ENCODE data around the gene AMIGO1.

Gene AMIGO1

DNA sequence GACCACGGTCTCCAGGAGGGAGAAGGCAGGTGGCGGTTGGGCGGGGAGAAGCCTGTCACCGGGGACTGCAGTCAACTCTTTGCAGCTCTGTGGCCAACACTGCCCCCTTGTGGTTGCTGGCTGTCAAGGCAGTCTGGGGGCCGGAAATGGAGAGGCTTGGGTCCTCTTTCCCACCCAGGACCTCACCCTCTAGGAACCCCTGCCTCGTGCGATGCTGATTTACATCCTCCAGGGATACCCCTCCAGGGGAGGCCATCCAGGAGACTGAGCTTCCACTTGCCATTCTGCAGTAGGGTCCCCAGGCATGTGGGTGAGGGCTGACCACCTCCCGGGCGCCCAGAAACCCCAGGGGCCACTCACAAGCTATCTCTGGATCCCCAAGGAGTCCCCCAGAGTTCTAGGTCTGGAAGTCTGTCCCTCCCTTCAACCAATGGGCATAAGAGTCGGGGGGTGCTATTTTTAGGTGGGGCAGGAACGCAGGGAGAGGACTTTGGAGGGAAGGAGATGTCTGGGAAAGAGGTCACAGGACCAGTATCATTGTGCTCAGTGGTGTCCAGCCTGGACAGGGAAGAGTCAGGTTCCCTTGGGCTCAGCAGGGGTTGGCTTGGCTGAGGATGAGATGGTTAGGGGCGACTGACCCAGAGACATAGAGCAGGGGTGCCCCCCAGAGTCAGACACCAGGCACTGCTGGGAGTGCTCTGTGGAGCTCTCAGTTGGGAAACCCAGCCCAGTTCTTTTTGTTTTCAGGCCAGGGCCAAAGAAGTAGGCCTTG lies 23.0 kb upstream of the AMIGO1 start:
- DNase-seq (ENCODE audit: low read depth in 1 of 2, low spot score in 1 of 2) = peak; percentile 88 to 90

DNA sequence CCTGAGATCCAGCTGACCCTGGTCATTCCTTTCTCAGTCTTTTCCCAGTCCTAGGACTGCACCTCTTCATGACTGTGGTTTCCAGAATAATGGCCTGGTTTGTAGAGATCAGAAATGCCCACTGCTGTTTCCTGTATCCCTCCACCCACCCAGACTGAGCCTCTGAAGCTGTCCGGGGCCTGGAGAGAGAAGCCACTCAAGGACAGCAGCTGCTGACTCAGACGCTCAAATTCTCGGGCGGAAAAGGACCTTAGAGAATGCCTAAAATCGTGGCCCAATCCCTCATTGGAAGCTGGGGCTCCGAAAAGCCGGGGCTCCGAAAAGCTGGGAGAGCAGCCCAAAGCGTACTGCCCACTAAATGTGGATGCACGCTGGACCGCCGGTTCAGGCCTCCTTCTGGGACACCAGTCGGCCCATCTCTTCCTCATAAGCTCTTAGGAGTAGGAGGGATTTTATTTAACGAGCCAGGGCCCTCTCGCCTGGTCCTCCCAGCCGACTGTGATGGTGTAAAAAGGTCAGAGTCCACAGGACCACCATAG lies 22.4 kb upstream of the AMIGO1 start:
- DNase-seq (ENCODE audit: low read depth in 1 of 2, low spot score in 1 of 2) = no peak

DNA sequence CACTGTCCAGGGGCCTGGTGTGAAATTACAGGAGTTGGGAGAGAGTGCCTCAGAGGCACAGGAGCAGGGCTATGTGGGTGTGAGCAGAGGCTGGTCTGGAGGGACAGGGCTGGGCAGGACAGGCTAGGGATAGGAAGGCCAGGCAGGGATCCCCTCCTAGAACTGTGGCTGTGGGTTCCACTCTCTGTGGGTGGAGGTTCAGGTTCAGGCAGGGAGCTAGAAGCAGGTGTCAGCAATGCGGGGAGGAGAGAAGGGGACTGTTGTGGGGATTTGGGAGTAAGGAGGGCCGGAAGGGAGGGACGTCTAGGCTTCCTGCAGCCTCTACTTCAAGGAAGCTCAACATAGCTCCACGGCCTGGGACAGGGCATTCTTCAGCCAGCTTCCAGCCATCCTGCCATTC lies 21.9 kb upstream of the AMIGO1 start:
- DNase-seq (ENCODE audit: low read depth in 1 of 2, low spot score in 1 of 2) = no peak

DNA sequence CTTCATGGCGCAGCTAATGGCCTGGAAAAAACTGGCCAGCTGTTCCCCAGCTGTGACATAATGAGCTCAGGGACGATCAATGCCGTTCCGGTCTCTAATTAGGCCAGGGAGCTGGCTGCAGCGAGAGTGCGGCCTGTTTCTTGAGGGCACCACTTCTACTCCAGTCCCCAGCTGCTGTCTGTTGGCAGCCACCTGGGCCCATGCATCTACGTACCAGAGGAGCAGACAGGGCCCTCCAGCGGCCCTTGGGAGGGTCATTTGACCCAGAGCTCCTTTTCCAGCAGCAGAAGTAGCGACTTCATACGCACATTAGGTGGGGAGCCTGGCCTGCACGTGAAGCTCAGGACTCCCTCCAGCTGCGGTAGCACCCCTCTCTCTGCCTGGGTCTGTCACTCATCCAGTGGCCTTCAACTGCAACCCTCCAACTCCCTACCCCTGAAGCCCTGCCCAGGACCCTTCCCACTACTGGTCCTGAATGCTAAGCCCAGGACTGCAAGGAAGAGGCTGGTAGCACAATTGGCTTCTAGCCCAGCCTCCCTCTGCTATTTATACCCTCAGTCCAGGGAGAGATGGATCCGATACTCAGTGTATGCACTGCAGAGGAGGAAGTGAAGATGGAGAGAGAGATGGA lies 21.0 kb upstream of the AMIGO1 start:
- DNase-seq (ENCODE audit: low read depth in 1 of 2, low spot score in 1 of 2) = no peak

DNA sequence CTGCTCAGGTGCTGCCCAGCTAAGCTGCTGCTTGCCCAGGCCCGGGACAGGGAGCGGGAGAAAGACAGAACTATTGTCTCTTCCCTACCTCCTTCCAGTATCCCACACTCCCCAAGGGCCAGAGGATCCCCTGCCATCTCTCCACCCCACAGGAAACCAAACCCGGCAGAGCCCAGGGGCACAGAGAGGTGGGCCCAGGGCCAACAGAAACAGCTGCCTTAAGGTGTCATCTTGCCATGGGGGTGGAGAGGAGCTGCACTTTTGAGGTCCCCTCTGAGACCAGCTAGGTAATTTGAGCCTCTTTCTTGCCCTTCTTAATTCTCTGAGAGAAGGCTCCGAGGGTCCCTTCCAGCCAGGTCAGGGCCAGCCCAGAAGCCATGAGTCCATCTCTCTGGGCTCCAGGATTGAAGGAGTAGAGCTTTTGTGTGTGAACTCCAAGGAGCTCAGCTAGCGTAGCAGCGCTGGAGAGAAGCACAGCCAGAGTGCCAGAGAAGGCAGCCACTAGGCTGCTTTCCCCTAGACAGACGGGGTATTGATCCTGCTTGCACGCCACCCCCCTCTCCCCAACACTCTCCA lies 20.4 kb upstream of the AMIGO1 start:
- DNase-seq (ENCODE audit: low read depth in 1 of 2, low spot score in 1 of 2) = no peak

DNA sequence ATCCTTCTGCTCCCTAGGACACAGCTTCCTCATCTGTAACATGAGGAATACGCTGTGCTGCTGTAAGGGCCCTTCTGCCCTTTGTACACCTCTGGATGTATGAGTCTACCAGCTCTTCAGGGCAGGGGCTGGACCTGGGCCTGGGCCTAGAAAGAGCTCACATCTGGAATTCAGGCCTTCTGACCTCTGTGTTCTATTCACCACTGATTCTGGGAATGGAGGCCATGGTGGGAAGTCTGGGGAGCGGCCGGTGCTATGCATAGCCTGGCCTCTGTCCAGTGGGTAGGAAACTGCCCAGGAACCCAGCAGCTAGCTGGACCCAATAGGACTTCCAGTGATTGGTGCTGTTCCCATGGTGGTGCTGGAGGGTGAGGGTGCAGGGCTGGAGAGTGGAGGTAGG lies 19.2 kb upstream of the AMIGO1 start:
- no peak for DNase-seq (ENCODE audit: low read depth in 1 of 2, low spot score in 1 of 2)

DNA sequence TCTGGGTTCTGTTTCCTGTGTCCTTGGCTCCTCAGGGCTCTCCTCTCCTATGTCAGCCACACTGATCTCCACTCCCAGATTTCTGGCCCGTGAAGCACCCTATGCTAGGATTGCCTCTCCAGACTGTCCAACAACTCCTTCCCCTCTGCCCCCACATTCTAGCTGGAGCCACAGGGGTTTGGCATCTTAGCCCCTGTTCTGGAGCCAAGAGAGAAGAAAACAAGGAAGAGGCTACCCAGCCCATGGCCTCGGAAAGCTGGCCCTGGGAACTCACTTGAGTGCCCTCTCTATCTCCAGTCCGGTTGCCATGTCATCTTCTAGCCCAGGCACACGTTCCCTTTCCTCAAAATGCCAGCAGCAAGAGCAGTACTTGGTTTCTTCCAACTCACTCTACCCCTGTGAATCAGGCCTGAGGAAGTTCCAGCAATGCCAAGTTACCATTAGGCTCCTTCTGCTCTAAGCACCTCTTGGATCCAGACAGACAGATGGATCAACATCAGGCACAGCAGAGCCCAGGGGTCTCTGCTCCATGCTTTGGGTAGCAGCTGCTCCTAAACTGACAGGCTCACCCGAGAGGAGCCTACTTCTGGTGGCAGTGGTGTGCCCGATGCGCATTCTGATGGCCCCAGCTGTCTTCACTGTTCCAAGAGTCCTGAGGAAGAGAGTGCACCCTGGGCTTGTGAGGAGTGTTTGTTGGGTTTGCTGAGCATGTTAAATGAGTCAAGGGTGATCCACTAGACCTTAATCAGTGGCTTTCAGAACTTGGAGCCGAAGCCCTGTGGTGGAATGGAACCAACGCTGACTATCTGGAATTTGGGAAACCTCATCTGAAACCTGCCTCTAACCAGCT lies 18.5 kb upstream of the AMIGO1 start:
- DNase-seq (ENCODE audit: low read depth in 1 of 2, low spot score in 1 of 2) = no peak

DNA sequence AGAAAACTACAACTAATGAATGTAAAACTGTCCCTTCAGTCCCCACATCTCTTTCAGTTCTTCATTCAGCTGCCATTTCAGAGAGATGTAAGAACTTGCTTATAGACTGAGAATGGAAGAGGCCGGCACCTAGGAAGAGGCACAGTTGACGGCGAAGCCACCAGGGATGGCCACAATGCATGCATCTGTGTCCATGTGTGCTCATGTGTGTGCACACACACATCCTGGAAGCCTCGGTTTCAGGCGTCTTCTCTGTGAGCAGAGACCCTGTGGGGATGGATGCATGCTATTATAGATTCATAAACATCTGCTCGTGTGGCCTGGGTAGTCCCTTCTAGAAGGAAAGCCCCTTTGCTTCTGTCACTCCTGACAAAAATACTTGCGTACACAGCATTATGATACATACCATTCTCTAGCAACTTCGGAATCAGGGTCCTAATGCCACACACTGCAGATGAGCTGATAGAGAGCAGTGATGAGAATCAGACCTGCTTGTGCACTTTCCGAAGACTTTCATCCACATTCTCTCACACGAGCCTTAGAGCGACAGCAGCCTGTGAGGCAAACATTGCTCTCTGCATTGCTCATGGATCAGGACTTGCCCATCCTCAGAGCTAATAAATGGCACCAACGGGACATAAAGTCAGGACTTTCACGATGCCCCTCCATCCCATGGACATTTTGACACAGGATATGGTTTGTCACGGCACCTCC lies 17.7 kb upstream of the AMIGO1 start:
- no peak for DNase-seq (ENCODE audit: low read depth in 1 of 2, low spot score in 1 of 2)

DNA sequence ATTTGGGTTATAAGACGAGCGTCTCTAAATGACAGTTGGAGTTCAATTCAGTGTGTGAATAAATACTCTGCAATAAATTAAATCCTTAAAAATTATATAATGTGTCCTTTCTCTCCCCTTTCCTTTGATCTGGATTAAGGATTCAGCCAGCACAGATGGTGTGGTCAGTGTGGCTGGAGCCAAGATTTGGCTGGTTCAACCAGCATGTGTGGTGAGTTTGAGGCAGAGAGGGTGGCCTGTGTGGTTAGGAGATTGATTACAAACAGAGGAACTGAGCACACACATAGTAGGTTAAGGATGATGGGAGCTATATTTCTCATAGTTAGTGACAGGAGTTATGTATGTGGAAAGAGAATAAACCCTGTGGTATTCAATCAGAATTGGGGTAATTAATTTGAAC lies 14.2 kb upstream of the AMIGO1 start:
- no peak for DNase-seq (ENCODE audit: low read depth in 1 of 2, low spot score in 1 of 2)

DNA sequence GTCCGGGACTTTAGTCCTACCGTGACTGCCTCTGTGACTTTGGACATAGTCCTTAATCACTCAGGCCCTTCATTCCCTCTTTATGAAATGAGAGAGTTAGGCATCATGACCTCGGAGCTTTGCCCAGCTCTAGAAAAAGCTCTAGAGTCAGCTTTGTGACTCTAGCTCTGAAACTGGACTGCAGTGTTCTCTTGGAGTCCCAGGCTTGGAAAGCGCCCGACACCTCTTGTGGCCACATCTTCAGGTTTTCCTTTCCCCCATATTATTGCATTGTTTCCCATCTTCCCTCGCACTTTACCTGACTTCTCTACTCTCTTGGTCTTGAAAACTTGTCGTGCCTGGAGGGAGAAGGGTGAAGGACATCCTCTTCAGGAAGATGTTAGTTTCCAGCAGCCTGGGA lies 12.5 kb upstream of the AMIGO1 start:
- DNase-seq (ENCODE audit: low read depth in 1 of 2, low spot score in 1 of 2) = no peak

DNA sequence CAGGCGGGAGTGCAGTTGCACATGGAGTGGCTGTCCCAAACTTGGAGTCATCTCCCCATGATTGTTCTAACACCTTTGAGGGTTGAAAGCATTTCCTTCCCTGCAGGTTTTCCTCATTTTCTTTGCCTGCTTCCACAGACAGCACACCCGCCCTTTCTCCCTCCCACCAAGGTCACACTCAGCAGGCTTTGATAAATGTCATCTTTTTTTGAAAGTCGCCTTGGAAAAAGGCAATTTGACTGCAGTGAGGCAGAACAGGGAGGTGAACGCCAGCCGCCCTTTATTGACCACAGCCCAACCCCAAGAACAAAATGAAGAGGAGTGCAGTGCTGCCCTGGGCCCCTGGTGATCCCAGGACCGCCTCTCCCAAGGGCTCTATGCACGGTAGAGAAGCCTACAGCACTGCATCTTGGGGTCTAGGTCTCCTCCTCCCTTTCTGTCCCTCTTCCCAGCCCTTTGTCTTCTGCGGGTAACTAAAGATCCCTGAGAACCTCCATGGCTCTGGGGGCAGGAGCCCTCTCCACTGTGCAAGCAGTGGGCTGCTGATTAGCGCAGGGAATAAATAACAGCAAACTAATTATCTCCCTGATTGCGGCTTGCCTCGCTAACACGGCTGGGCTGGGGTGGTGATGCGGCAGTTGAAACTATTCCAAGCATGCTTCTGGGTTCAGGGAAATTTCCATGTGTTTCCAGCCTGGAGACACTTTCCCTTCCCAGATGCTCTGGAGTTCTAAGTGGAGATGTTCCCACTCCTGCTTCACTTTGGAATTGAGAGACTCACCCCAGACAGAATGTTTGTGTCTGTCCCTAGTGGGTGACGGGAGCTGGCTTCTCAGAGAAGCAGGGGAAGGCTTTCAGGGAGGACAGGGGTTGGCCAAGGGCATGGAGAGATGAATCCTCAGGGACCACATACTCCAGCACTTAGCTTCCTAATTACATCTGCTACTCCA lies 11.8 kb upstream of the AMIGO1 start:
- DNase-seq (ENCODE audit: low read depth in 1 of 2, low spot score in 1 of 2) = no peak

DNA sequence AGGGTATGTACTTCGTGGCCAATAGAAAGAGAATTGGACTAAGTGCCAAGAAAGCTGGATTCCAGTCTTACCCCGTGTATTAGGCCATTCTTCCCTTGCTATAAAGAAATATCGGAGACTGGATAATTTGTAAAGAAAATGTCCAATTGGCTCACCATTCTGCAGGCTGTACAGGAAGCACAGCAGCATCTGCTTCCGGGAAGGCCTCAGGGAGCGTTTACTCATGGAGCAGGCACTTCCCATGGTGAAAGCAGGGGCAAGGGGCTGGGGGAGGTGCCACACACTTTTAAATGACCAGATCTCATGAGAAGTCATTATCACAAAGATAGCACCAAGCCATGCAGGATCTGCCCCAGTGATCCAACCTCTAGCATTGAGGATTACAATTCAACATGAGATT lies 7.8 kb upstream of the AMIGO1 start:
- DNase-seq (ENCODE audit: low read depth in 1 of 2, low spot score in 1 of 2) = no peak

DNA sequence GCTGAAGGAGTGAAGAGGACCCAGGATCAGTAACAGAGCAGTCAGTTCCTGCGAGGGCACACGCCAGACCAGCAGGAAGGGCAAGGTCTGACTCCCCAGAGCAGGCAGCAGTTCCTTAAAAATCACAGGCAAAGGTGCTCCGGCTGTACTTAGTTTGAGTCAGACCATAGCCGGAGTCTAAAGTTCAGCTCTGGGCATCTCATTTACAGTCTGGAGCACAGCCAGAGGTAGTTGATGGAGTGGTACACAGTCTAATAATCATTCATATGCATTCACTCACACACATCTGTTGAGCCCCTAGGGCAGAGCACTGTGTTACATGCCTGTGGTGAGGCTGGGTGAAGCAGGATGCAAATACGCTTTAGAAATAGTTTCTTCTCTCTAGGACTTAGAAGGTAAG lies 7.3 kb upstream of the AMIGO1 start:
- DNase-seq (ENCODE audit: low read depth in 1 of 2, low spot score in 1 of 2) = no peak

DNA sequence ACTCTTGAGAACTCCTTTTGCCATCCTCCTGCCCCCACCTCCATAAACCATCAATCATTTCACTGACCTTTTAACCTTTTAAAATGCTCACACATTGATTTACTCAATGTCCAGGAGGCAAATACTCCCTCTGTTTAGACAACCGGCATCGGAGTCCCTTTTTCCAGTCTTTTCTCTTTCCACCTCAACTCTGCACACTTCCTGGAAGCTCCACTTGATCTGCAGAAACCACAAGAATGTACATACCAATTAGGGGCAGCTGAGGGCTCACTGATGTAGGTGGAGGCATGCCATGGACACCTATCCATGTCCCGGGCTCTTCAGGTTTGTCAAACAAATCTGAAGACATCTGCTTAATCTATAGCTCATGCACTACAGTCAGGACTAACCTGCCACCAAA lies 5.3 kb upstream of the AMIGO1 start:
- no peak for DNase-seq (ENCODE audit: low read depth in 1 of 2, low spot score in 1 of 2)

DNA sequence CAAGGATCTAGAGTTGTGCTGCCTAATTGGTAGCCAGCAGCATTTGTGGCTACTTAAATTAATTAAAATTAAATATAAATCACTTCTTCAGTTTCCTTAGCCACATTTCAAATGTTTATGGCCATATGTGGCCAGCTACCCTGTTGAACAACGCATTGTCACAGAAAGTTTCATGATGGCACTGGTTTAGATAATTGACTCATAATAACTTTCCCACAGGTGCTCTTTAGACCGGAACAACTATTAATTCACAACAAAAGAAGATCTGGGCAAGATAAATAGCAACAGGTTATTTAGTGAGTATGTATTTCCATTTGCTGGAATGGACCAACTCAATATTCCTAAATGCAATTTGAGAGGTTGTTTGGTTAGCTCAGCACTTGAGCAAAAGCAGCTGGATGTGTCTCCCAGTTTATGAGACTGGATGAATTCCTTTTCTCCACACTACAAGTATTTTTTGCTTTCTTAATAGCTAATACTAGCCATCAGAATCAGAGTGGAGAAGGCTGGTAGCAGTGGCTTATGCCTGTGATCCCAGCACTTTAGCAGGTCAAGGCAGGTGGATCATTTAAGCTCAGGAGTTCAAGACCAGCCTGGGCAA lies 3.7 kb upstream of the AMIGO1 start:
- DNase-seq (ENCODE audit: low read depth in 1 of 2, low spot score in 1 of 2) = no peak

DNA sequence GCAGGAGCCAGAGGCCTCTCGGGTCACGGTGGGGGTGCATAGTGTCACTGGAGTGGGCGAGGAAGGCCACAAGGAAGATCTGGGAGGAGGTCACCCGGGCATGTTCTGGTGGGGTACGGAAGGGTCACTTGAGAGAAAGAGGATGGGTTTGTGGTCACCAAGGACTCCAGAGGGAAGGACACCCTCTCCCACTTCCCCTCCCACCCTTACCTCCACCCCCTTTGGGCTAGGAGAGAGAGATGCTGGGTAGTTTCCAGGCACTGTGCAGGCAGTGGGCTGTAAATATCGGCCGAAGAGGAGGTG lies 703 bp downstream of the AMIGO1 start:
- no peak for DNase-seq (ENCODE audit: low read depth in 1 of 2, low spot score in 1 of 2)

DNA sequence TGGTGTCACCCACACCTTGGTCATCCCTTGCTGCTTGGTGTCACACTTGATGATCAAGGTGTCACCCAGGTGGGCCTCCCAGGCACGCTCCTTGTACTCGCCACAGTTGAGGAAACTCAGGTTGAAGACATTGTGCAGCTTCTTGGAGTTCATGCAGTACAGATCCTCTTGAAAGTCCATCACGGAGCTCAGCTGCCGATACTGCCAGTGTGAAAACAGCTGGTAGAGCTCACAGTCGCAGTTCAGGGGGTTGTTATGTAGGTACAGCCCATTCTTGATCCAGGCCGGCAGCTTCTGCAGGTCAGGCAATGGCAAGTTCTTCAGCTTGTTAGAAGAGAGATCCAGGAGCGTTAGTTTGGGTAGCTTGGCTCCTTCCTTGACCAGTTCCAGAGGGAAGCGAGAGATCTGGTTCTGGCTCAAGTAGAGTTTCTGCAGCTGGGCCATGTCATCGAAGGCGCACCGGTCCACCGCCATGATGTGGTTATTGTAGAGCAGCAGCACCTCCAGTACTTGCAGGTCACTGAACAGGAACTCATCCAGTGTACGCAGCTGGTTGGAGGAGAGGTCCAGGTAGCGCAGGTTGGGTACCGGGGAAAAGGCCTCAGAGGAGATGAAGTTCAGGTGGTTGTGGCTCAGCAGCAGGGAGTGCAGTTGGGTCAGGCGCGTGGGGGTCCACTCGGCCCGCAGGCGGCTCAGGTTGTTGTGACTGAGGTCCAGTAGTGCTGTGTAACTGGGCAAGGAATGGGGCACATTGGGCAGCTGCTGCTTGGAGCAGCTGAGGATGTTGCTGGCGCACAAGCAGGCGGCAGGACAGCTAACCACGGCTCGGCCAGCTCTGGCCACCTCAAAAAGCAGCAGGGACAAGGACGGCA lies 1.3 kb downstream of the AMIGO1 start:
- DNase-seq (ENCODE audit: low read depth in 1 of 2, low spot score in 1 of 2) = no peak

DNA sequence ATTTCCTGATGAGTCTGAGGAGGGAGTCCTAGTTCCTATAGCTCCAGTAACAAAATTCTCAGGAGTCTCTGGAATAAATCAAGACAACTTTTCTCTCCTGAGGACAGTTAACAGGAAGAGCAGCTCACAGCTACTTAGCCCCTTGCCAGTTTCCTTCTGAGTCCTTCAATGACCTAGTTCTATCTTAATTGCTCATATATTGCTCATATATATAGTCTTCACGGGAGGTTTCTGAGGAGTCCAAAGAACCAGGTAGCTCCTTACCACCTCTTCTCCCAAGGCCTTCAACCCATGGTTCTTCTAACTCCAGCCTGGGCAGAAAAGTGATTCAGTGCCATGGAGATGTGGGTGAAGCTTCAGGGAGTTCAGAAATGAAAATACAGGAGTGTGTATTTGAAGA lies 4.6 kb downstream of the AMIGO1 start:
- no peak for DNase-seq (ENCODE audit: low read depth in 1 of 2, low spot score in 1 of 2)

DNA sequence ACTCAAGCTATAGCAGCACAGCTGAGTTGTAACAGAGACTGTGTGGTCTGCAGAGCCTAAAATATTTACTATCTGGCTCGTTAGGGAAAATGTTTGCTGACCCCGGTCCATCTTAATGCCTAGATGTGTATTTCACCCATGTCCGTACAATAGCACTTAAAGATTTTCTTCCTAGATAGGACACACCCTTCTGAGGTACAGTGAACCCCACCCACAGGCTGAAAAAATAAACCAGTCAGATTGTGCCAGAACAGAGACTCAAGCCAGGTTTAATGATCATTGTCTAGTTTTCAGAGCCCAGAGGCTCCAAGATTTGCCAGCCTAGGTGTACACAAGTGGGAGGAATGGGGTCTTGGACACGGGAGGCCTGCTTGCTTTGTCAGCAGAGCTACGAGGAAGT lies 5.6 kb downstream of the AMIGO1 start:
- DNase-seq (ENCODE audit: low read depth in 1 of 2, low spot score in 1 of 2) = no peak
